ENCODE results near the gene DRD4.

DNA sequence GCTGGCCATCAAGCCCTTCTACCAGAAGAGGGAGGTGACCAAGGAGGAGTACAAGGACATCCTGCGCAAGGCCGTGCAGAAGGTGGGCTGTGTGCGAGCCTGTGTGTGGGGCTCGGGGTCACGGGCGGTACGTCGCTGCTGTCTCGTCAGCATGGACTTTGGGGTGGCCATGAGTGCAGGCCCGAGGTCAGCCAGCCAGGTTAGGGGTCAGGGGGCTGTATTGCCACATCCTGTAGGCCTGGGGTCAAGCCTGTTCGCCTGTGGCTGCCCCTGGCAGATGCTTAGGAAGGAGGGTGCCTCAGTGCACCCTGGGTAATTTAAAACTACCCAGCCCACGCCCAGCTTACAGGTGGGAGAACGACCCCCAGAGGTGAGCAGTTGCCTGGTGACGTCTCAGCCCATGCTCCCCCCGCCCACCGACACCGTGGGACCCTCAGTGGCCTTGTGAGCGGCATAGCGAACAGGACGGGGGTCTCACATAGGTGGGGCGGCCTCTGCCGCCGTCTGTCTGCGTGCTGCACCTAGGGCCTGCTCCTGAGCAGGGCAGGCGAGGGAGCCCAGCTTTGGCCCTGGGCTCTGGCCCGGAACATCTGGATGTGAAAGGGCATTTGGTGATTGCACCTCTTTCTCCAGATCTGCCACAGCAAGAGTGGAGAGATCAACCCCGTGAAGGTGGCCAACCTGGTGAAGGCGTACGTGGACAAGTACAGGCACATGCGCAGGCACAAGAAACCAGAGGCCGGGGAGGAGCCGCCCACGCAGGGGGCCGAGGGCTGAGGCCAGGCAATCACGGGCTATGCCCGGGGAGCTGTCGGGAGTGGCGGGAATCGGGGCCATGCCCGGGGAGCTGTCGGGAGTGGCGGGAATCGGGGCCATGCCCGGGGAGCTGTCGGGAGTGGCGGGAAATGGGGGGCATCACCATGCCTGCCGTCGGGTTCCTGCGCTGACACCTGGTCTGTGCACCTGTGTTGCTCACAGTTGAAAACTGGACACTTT, 25.8 kb upstream of the DRD4 start:
- TF ChIP-seq EZH2 (IDR thresholded peaks at IDR 0.05) = no peak
- TF ChIP-seq POLR2AphosphoS5 (IDR thresholded peaks at IDR 0.05; ENCODE audit: borderline replicate concordance, low read depth, low read length) = no peak
